Mucosa of gallbladder (tissue), 1 donor: ENCODE results near the gene UVSSA. TPM values are rescaled to one million over a fixed set of nuclear protein-coding genes. Genes with fewer than 3 reads are reported as not detected.
"Not testable (repeated sequence)": the region's sequence is repeated elsewhere in the genome, so short reads cannot be mapped to it uniquely, and the experiment has no call there.

Experiments
- DNase-seq: peaks from one replicate; pipeline ENCODE4 v3.0.0-alpha.2; 2020; ENCODE audit warnings: low spot score
- total RNA-seq: library from RNA; stranded (reverse); gene quantifications from one replicate; pipeline ENCODE4 v1.2.1, GENCODE V29; 2021
- donor health status: DM: no; HTN: no; CAD: no.

Gene UVSSA
- total RNA-seq, 1 donor from 2014 or later = 41.5 TPM

GRCh38 chr4:1316537-1317168, 30.4 kb upstream of the UVSSA start:
- DNase-seq = no peak

GRCh38 chr4:1317177-1318045, 29.6 kb upstream of the UVSSA start:
- DNase-seq = no peak

- no peak for DNase-seq
Measured at GRCh38 chr4:1318046-1318375, 29.0 kb upstream of the UVSSA start.

GRCh38 chr4:1318488-1319213, 28.4 kb upstream of the UVSSA start:
- no peak for DNase-seq

- DNase-seq = no peak
Measured at GRCh38 chr4:1321486-1321885, 25.5 kb upstream of the UVSSA start.

- DNase-seq = no peak
Measured at GRCh38 chr4:1321946-1322650, 24.9 kb upstream of the UVSSA start.

GRCh38 chr4:1323280-1323634, 23.8 kb upstream of the UVSSA start:
- DNase-seq = no peak

- DNase-seq = no peak
Measured at GRCh38 chr4:1323635-1324442, 23.2 kb upstream of the UVSSA start.

- DNase-seq = not testable (repeated sequence)
Measured at GRCh38 chr4:1324443-1325175, 22.4 kb upstream of the UVSSA start.

GRCh38 chr4:1325176-1325480, 21.9 kb upstream of the UVSSA start:
- no peak for DNase-seq

- DNase-seq = no peak
Measured at GRCh38 chr4:1325681-1326635, 21.1 kb upstream of the UVSSA start.

GRCh38 chr4:1326751-1327525, 20.1 kb upstream of the UVSSA start:
- DNase-seq = no peak

GRCh38 chr4:1327526-1328266, 19.3 kb upstream of the UVSSA start:
- DNase-seq = no peak

GRCh38 chr4:1328267-1329155, 18.5 kb upstream of the UVSSA start:
- DNase-seq = no peak

GRCh38 chr4:1329408-1330371, 17.3 kb upstream of the UVSSA start:
- DNase-seq = no peak
